T-helper 22 cell (primary cell): ENCODE measurements around the gene CEACAM8.
"Not testable (repeated sequence)": the region's sequence is repeated elsewhere in the genome, so short reads cannot be mapped to it uniquely, and the experiment has no call there.

ENCODE experiments used
- DNase-seq: peaks from one replicate; pipeline ENCODE4 v3.0.0-alpha.2; 2020; ENCODE audit warnings: low read depth

The CEACAM8 gene

GRCh38 chr19:42594617-42595489, at the start of gene CEACAM8:
CEACAM8 (minus strand) TSS chr19:42594924; CDS start chr19:42594828, 96 bp downstream.
- no peak for DNase-seq

GRCh38 chr19:42639324-42640092, 44.8 kb upstream of the CEACAM8 start:
- DNase-seq: not testable (repeated sequence)

GRCh38 chr19:42635233-42635539, 40.5 kb upstream of the CEACAM8 start:
- DNase-seq: no peak

- no peak for DNase-seq
Observed at GRCh38 chr19:42634409-42635232, 39.9 kb upstream of the CEACAM8 start.

GRCh38 chr19:42629191-42629590, 34.5 kb upstream of the CEACAM8 start:
- DNase-seq: no peak

- no peak for DNase-seq
Observed at GRCh38 chr19:42628411-42629140, 33.9 kb upstream of the CEACAM8 start.

- no peak for DNase-seq
Observed at GRCh38 chr19:42627916-42628315, 33.2 kb upstream of the CEACAM8 start.

- no peak for DNase-seq
Observed at GRCh38 chr19:42626181-42626580, 31.5 kb upstream of the CEACAM8 start.

- DNase-seq: no peak
Observed at GRCh38 chr19:42619271-42619670, 24.5 kb upstream of the CEACAM8 start.

GRCh38 chr19:42613666-42614065, 18.9 kb upstream of the CEACAM8 start:
- DNase-seq: no peak

- DNase-seq: not testable (repeated sequence)
Observed at GRCh38 chr19:42610401-42610915, 15.7 kb upstream of the CEACAM8 start.

GRCh38 chr19:42606660-42607351, 12.1 kb upstream of the CEACAM8 start:
- no peak for DNase-seq

- DNase-seq: no peak
Observed at GRCh38 chr19:42601811-42602443, 7.2 kb upstream of the CEACAM8 start.

GRCh38 chr19:42596391-42597072, 1.8 kb upstream of the CEACAM8 start:
- no peak for DNase-seq

- no peak for DNase-seq
Observed at GRCh38 chr19:42595550-42596172, 937 bp upstream of the CEACAM8 start.

GRCh38 chr19:42589792-42590191, 4.9 kb downstream of the CEACAM8 start:
- DNase-seq: no peak

GRCh38 chr19:42584466-42584865, 10.3 kb downstream of the CEACAM8 start:
- no peak for DNase-seq

- no peak for DNase-seq
Observed at GRCh38 chr19:42577016-42577415, 17.7 kb downstream of the CEACAM8 start.

GRCh38 chr19:42576241-42576640, 18.5 kb downstream of the CEACAM8 start:
- no peak for DNase-seq
